Stimulated activated CD8-positive, alpha-beta memory T cell treated with anti-CD3 and anti-CD28 coated beads, Interleukin-12 subunit alpha, Interleukin-12 subunit beta, amount 100 ng/mL, for 24 hours (primary cell): Measurements from ENCODE around the gene PHF21A.
"Not testable (repeated sequence)": the region's sequence is repeated elsewhere in the genome, so short reads cannot be mapped to it uniquely, and the experiment has no call there.

ENCODE experiments used
- DNase-seq: peaks from one replicate; pipeline ENCODE4 v3.0.0-alpha.2; 2020; ENCODE audit errors: extremely low read depth

Gene PHF21A

DNA sequence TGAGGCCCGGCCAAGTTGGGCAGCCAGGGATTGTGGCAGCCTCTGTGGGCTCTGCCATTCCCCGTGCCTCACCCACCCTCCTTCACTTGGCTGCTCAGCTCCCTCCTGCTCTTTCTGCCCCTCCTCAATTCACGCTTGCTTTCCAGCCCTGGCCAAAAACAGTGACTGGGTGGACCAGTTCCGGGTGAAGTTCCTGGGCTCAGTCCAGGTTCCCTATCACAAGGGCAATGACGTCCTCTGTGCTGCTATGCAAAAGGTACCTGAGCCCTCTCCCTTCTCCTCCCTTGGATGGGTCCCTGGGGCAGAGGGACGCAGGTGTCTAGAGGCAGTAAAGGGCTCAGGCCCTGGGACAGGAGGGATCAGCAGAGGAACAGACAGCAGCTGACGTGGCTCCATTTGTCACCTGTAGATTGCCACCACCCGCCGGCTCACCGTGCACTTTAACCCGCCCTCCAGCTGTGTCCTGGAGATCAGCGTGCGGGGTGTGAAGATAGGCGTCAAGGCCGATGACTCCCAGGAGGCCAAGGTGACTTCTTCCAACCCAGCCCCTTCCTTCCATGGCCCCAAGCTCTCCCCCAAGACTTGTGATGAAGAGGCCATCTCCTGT, 216.8 kb downstream of the PHF21A start:
- no peak for DNase-seq

DNA sequence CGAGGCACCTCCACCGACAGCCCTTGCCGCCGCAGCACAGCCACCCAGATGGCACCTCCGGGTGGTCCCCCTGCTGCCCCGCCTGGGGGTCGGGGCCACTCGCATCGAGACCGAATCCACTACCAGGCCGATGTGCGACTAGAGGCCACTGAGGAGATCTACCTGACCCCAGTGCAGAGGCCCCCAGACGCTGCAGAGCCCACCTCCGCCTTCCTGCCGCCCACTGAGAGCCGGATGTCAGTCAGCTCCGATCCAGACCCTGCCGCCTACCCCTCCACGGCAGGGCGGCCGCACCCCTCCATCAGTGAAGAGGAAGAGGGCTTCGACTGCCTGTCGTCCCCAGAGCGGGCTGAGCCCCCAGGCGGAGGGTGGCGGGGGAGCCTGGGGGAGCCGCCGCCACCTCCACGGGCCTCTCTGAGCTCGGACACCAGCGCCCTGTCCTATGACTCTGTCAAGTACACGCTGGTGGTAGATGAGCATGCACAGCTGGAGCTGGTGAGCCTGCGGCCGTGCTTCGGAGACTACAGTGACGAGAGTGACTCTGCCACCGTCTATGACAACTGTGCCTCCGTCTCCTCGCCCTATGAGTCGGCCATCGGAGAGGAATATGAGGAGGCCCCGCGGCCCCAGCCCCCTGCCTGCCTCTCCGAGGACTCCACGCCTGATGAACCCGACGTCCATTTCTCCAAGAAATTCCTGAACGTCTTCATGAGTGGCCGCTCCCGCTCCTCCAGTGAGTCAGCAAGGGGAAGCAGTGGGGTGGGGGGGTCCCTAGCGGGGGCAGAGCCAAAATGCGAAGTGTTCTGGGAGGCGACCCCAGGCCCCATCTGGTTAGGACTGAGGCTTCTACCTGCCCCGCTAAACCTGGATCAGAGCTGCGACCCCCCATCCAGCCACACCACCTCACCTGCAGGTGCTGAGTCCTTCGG, 218.5 kb downstream of the PHF21A start:
- DNase-seq: no peak

DNA sequence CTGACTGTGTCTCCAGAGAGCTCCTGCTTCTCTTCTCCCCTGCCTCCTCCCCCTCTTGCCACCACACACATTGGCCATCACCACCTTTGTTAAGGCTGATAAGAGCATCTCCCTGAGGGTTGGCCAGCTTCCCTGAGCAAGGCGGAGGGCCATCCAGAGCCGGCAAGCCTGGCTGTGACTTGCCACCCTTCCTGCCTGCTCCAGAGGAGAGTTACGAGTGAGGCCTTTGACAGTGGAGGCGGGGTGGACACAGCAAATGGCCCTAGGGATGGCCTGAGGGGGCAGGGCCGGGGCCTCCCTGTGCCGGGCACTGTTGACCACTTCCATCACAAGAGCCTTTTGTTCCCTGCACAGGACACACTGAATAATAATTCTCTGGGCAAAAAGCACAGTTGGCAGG, 219.6 kb downstream of the PHF21A start:
- DNase-seq: no peak

DNA sequence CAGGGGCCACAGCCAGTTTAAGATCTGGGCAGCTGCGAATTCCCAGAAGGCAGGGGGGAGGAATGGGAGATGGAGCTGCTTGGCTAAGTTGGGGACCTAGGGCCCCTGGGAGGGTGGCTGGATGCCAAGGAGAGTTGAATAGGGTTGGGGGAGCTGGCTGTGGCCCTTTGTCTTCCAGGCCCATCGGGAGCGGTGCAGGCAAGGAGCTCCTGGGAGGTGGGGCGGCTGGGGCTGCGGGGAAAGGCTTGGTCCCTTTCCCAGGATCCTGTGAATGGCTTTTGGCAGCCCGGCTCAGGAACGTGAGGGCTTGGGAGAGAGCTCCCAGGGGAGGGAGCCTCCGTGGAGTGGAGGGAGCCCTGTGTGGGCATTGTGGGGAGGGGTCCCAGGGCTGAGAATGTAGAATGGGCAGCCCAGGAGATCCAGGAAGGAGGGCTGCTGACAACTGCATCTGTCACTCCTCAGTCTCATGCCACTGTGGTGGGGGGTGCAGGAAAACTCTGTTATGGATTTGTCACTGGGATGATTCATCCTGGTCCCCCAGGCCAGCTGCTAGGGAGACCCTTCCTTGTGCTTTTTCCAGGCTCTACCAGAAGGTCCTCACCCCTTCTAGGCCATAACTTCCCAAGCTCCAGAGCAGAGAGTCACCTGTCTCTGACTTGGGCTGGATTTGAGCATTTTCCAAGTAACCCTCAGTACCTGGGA, 220.2 kb downstream of the PHF21A start:
- no peak for DNase-seq

DNA sequence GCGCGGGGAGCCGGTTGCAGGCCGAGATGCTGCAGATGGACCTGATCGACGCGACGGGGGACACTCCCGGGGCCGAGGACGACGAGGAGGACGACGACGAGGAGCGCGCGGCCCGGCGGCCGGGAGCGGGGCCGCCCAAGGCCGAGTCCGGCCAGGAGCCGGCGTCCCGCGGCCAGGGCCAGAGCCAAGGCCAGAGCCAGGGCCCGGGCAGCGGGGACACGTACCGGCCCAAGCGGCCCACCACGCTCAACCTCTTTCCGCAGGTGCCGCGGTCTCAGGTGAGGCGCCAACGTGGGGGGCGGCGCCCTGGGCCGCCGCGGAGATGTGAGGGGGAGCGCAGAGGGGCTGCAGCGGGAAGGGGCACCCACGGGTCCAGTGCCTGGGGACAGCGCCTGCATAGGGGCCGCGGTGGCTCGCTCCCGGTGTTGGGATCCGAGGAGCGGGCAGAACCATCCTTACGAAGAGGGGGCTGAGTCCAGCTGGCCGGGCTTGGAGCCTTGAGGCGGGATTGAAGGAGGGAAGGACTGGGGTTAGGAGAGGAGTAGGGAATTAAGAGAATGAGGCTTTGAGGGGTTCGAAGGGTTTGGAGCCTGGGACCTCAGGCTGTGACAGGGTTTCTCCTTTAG, 221.0 kb downstream of the PHF21A start:
- not testable (repeated sequence) for DNase-seq

DNA sequence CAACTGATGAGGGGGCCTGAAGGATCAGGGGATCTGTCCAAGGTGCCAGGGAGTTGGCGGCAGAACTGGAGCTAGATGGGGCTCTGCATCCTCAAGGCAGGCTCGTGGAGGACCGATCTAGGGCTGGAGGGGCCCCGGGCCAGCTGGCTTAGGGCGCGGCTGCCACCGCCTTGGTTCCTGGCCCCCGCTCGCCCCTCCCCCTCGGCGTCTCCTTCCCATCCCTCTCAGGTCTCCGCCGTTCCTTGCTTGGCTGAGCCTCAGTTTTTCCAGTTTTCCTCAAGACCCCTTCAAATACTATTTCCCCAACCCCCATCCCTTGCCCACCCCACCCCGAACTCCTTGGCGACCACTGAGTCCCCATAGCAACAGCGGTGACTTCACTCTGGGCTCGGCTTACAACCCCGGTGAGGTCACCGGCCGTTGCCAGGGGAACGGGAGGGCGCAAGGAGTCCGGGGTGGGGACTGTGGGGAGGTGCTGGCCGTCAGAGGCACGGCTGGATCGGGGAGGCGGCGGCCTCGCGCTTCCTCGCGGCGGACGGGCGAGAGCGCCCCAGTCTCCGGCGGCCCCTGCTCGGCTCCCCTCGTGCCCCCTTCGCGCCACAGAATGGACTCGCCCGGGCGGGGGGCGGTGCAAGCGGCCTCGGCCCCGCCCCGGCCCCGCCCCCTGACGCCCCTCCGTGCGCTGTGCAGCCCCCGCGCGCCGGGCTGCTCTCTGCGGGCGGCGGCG, 221.6 kb downstream of the PHF21A start:
- peak; percentile 43 for DNase-seq

DNA sequence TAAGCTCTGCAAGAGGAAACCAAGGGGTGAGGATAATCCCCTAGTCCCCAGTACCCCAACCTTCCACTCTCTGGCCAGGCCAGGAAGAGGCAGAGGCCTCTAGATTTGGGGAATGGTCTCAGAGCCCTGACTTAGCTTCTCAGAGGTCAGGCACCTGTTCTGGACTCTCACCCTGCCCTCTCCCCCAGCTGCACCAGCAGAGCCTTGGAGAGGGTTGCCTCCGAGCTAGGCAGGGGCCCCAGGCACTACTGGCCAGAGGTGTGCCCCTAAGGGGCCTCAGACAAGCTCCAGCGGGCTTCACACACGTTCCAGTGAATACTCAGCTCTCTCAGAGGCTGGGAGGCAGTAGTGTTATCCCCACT, 222.2 kb downstream of the PHF21A start:
- no peak for DNase-seq

DNA sequence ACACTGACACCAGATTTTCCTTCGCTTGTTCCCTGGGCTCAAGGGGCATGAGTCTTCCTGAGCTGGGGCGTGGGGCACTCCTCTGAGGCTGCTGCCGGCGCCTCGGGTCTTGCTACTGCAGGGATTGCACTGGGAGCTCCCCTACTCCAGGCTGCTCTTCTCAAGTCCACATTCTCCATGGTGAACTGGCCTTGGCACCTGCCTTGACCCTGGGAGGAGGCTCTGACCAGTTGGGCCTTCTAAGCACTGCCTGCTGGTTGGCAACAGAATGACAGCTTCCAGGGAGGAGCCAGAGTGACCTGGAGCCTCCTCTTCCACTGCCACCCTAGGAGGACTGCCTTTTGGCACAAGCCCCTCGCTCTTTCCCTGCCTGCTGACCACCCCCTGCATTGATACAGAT, 223.7 kb downstream of the PHF21A start:
- no peak for DNase-seq

DNA sequence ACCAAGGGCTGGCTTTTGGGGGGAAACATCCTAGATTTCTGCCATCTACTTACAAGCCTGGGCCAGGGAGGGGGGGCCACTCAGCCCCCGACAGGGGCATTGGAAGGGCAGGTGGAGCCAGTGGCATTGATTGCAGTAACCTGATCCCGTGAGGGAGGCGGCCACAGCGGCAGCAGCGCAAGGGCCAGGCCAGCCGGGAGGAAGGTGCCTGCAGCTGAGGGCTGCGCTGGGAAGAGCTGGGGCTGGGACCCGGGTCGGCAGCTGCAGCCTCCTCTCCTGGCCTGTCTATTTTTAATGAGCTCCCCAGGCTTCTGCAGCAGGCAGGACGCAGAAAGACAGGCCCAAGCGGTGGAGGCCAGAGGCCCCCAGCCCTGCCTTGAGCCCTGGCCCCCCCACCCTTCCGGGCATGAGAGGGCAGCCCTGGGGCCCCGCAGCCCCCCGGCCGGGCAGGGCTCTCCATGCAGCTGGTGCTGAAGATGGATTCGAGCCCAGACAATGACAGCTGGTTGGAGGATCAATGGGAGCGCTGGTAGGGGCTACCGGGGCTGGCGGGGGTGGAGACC, 224.8 kb downstream of the PHF21A start:
- no peak for DNase-seq

DNA sequence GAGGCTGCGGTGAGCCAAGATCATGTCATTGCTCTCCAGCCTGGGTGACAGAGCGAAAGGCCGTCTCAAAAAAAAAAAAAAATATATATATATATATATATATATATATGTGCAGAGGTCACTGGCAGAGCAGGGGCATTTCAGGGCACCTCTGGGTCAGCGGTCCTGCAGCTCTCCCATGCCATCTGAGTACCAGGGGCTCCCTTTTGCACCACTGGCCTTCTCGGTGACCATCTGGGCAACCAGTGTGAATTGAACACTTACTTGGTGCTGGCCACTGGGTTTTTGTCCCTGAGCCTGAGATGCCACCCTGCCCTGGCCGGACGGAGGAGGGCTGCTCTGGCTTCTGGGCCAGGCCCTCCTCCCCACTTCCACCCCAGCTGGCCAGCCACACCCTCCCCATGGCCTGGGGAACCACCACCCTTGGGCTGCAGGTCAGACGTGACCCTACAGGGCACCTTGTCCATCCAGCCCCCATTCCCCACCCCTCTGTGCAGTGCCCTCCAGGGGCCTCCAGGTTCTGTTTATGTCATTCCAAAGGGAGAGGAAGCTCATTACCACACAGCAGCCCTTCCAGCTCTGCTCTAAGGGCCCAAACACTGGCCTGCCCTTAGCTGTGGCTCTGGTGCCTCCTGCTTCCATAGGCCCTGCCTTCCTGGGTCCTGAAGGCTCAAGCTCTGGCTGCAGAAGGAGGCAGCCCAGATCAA, 225.5 kb downstream of the PHF21A start:
- no peak for DNase-seq

DNA sequence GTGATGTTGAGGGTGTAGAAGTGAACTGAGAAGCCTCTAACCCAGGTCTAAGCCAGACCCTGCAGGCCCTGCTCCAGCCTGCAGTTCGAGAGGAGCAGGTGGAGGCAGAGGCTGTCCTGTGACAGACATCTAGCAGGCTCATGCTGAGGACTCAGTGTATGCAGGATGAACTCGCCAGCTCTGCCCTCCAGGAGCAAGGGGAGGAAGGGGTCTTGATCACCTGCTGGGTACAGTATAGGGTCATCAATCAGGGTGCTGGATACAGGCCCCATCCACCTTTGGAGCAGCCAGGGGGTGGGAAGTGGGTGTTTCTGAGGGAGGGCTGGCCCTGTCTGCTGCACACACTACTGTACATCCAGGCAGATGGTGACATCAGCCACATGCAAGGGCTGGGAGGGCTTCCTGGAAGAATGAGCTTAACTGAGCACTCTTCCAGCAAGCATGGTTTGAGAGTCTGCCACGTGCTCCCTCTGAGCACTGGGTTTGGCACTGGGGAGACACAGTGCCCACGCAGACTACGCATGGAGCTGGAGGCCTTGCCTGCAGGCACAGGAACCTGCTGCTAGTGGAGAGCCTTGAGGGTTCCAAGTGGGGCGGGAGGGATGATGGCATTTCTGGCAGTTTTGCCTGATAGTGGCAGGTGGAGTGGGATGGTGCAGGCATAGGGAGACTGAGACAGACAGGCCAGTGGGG, 226.6 kb downstream of the PHF21A start:
- no peak for DNase-seq

DNA sequence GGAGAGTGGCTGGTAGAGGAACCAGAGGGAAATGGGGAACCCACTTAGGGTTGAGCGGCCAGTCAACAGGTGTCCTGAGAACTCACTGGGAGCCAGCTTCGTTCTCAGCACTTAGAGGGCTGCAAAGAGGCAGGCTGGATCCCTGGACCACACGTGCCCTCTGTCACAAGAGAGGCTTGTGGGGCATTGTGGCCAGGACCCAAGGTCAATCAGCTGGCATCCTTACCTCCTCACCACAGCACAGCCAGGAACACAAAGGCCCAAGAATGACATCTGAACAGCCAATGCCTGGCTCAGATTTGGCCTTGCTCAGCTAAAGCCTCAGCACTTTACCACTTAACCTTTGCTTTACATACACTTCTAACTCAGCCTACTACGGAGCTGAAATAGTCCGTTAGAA, 228.4 kb downstream of the PHF21A start:
- no peak for DNase-seq

DNA sequence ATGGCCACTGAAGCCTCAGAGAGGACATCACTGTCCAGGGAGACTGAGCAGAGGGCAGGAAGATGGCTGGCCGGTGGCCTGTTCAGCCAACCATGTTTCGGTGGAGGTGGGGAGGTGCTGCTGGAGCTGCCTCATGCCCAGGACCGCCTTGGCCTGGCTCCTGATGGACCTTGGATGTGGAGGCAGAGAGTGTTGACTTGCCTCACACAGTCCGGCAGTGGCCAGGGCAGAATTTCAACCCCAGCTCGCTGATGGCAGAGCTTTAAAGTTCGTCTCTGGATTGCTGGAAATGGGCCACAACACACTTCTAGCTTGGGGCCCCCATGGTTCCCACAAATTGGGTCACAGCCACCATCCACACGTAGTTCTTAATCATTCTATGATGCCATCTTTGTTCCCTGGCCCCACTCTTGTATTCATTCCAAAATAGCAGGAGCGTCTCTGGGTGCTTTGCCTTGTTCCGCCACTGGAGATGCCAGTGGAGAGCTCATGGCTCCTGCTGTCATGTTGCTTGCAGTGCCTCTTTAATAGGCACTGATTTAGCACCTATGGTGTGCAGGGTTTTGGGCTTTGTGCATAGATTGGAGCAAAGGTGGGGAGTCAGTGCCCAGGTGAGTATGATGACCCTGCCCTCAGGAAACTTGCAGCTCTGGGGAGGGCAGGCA, 230.2 kb downstream of the PHF21A start:
- DNase-seq: no peak

DNA sequence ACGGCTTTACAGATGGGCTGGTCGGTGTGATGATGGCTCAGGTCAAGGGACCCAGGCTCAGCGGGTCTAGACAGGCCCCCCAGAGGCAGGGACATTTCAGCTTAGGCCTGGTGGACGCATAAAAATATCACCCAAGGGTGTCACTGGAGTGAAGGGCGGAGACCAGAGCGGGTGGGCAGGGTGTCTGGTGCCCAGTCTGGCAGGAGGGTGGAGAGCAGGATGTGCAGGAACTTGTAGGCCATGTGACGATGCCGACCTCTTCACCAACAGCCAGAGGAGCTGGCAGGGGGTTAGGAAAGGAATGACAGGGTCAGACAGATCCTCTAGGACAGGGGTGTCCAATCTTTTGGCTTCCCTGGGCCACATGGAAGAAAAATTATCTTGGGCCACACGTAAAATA, 231.3 kb downstream of the PHF21A start:
- DNase-seq: no peak

DNA sequence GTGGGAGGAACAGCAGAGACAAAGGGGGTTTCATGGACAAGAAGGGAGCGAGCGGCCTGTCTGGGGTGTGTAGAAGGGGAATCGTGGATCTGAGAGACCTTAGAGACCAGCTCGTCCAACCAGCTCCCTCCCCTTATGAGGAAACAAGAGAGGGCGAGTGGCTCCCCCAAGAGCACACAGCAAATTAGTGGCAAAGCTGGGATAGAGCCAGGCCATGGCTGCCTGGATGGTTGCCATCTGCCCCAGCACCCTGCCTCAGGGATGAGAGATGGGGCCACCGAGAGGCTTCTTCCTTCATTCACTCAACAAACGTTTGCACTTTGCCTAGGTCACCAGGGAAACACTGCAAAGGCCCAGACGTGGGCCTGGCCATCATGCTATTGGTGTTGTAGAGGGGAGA, 231.7 kb downstream of the PHF21A start:
- DNase-seq: no peak

DNA sequence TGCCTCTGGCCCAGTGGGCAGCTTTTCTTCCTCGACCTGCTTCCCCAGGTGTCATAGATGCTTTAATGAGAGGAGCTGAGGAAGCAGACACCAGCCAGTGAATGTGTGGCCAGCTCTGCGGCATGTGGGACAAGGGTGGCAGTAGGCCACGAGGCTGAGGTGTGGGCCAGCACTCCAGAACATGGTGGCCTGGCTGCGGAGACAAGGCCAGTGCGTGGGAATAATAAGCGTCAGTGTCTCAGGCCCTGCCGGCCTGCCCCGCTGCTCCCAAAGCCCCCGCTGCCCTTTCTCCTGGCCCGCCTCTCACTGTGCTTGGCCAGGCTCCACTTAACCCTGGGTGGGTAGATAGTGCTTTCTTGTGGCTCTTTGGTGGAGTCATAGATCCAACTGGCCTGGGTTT, 233.7 kb downstream of the PHF21A start:
- DNase-seq: no peak

DNA sequence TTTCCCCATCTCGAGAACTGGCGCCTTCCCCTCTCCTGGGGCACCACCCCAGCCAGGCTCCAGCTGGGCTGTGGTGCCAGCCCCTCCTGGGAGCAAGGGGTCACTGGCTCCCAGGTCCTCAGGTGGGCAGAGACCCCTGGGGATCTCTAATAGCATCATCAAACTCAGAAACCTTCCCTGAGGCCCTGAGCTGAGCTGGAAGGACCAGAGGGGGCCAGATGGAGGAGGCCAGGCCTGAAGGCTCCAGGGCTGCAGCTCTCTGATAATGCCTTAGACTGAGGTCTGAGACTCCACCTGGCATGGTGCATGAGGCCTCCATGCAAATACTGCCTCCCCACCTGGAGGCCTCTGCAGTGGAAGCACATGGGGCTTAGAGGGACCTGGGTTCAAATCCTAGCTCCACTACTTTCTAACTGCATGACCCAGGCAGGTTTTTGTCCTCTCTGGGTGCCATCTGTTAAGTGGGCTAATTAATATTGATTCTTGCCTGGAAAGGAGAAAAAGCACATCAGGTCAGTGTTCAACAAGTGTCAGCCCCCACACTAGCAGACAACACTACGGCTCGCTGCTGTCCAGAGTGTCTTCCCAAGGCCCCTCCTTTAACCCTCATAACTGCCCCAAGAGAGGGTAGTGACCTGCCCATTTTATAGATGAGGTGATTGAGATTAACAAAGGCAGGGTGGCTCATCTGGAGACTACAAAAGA, 234.3 kb downstream of the PHF21A start:
- no peak for DNase-seq

DNA sequence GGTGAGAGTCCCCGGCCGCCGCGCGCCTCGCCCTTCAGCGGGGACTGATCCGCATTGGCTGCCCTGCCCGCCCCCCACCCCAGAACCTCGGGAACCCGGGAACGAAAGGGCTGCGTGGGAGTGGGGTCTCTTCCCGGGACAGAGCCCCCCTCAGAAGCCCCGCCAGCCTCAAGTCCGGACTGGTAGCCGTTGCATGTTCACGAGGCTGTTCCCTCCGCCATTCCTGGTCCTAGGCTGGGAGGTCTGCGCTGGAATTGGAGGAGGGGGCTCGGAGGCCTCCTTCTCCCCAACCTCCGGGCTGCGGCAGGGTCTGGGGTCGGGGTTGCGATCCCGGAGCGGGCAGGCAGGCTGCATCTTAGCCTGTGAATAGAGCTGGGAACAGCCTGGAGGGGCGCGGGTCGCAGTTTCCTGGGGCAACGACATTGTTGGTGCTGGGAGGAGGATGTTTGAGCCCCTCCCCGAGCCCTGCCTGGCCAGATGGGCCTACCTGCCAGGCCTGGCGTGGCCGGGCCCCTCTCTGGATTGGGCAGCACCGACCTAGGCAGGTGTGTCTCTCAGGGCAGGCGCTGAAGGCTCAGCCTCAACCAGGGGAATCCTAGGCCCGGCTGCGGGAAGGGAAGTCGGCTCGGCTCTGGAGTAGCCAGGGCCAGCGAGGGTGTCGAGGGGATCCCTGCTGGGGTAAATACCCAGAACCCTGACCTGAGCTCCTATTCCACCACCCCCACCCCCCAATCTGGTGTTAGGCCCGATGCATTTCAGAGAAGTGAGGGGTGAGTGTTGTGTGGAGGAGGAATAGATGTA, 235.1 kb downstream of the PHF21A start:
- DNase-seq: no peak
